ENCODE results near the gene TIMM21.
A peak's percentile ranks its signal among the peaks of the same experiment; 100 is the strongest.

The TIMM21 gene

GRCh38 chr18:74147779-74148542 is at the start of gene TIMM21, which contains the start of gene FBXO15:
Gene TIMM21, plus strand, starts transcription at chr18:74148523. Its CDS starts 286 bp downstream, at chr18:74148809.
Gene FBXO15, minus strand, starts transcription at chr18:74147834. Its CDS starts 49 bp downstream, at chr18:74147785.
- peak; percentile 96 to 97 for DNase-seq

- no peak for DNase-seq
Measured at GRCh38 chr18:74108460-74108859, 39.9 kb upstream of the TIMM21 start.

GRCh38 chr18:74110149-74110548 is 38.2 kb upstream of the TIMM21 start:
- no peak for DNase-seq

- DNase-seq = no peak
Measured at GRCh38 chr18:74110976-74111375, 37.3 kb upstream of the TIMM21 start.

- DNase-seq = no peak
Measured at GRCh38 chr18:74113711-74114110, 34.6 kb upstream of the TIMM21 start.

GRCh38 chr18:74114116-74114515 is 34.2 kb upstream of the TIMM21 start:
- no peak for DNase-seq

- DNase-seq = no peak
Measured at GRCh38 chr18:74115046-74115445, 33.3 kb upstream of the TIMM21 start.

- peak in 1 of 2 experiments; percentile 7 for DNase-seq
Measured at GRCh38 chr18:74116633-74117554, 31.4 kb upstream of the TIMM21 start.

GRCh38 chr18:74123200-74123599 is 25.1 kb upstream of the TIMM21 start:
- DNase-seq = no peak

- DNase-seq = no peak
Measured at GRCh38 chr18:74124642-74125041, 23.7 kb upstream of the TIMM21 start.

GRCh38 chr18:74126684-74127655 is 21.4 kb upstream of the TIMM21 start:
- DNase-seq = no peak

- DNase-seq = no peak
Measured at GRCh38 chr18:74128159-74128558, 20.2 kb upstream of the TIMM21 start.

- no peak for DNase-seq
Measured at GRCh38 chr18:74131124-74131523, 17.2 kb upstream of the TIMM21 start.

- no peak for DNase-seq
Measured at GRCh38 chr18:74132201-74132600, 16.1 kb upstream of the TIMM21 start.

GRCh38 chr18:74137920-74138538 is 10.3 kb upstream of the TIMM21 start:
- DNase-seq = no peak

GRCh38 chr18:74139411-74139810 is 8.9 kb upstream of the TIMM21 start:
- DNase-seq = no peak

GRCh38 chr18:74139888-74140287 is 8.4 kb upstream of the TIMM21 start:
- DNase-seq = no peak

- no peak for DNase-seq
Measured at GRCh38 chr18:74140582-74140981, 7.7 kb upstream of the TIMM21 start.

GRCh38 chr18:74141667-74142066 is 6.7 kb upstream of the TIMM21 start:
- DNase-seq = no peak

GRCh38 chr18:74142252-74142651 is 6.1 kb upstream of the TIMM21 start:
- no peak for DNase-seq

- no peak for DNase-seq
Measured at GRCh38 chr18:74146756-74147155, 1.6 kb upstream of the TIMM21 start.

- no peak for DNase-seq
Measured at GRCh38 chr18:74147491-74147778, 888 bp upstream of the TIMM21 start.
